Liver (tissue), 3 donors: ENCODE data around the gene C3orf22.

ENCODE experiments used
- ATF3 ChIP-seq: IDR thresholded peaks from 2 replicates; pipeline ENCODE4 v1.6.1; 2016; ENCODE audit warnings: antibody characterized with exemption
- CTCF ChIP-seq: fragments of 150-350 bp; IDR thresholded peaks from 2 replicates; pipeline ENCODE4 v1.5.1; 2017; ENCODE audit warnings: improper control_type of control experiment, low read depth, low read length; ENCODE audit not compliant: missing input control
- EGR1 ChIP-seq, 2 donors: IDR thresholded peaks; 2 replicates each; pipeline ENCODE4 v1.6.1; 2016 to 2018; ENCODE audit warnings: antibody characterized with exemption in 2 of 2, low read depth in 2 of 2
- FOXA1 ChIP-seq: IDR thresholded peaks from 2 replicates; pipeline ENCODE4 v1.6.1; 2016; ENCODE audit warnings: antibody characterized with exemption
- JUND ChIP-seq, 2 donors: IDR thresholded peaks; 2 replicates each; pipeline ENCODE4 v1.6.1; 2016; ENCODE audit warnings: antibody characterized with exemption in 2 of 2
- MAX ChIP-seq: IDR thresholded peaks from 2 replicates; pipeline ENCODE4 v1.6.1; 2016; ENCODE audit warnings: antibody characterized with exemption
- NR2F2 ChIP-seq: IDR thresholded peaks from 2 replicates; pipeline ENCODE4 v1.6.1; 2016; ENCODE audit warnings: antibody characterized with exemption
- RAD21 ChIP-seq, 2 donors: IDR thresholded peaks; 2 replicates each; pipeline ENCODE4 v1.6.1; 2016; ENCODE audit warnings: antibody characterized with exemption in 2 of 2, mild to moderate bottlenecking in 2 of 2
- REST ChIP-seq: IDR thresholded peaks from 2 replicates; pipeline ENCODE4 v1.6.1; 2016; ENCODE audit warnings: antibody characterized with exemption, mild to moderate bottlenecking
- RXRA ChIP-seq, 2 donors: IDR thresholded peaks; 2 replicates each; pipeline ENCODE4 v1.6.1; 2017 to 2018; ENCODE audit warnings: antibody characterized with exemption in 2 of 2, mild to moderate bottlenecking in 1 of 2
- SP1 ChIP-seq: IDR thresholded peaks from 2 replicates; pipeline ENCODE4 v1.6.1; 2018; ENCODE audit warnings: antibody characterized with exemption, mild to moderate bottlenecking
- TAF1 ChIP-seq: conservative IDR thresholded peaks from 2 replicates; pipeline ENCODE4 v1.6.1; 2016; ENCODE audit warnings: antibody characterized with exemption, mild to moderate bottlenecking
- YY1 ChIP-seq: IDR thresholded peaks from 2 replicates; pipeline ENCODE4 v1.6.1; 2016; ENCODE audit warnings: antibody characterized with exemption, mild to moderate bottlenecking
- ZBTB33 ChIP-seq: IDR thresholded peaks from 2 replicates; pipeline ENCODE4 v1.6.1; 2016; ENCODE audit warnings: antibody characterized with exemption
- donor health status: healthy.
- donor health status: healthy.

GRCh38 chr3:126525091-126525852 lies 33.5 kb downstream of the C3orf22 start:
- TF ChIP-seq SP1 (no peak), JUND (IDR thresholded peaks at IDR 0.05) (no peak), CTCF (no peak), RAD21 (IDR thresholded peaks at IDR 0.05) (no peak), ZBTB33 (no peak), MAX (no peak), TAF1 (no peak), FOXA1 (no peak), YY1 (no peak), REST (no peak), ATF3 (no peak), NR2F2 (no peak), RXRA (IDR thresholded peaks at IDR 0.05) (no peak), EGR1 (IDR thresholded peaks at IDR 0.05; ENCODE audit: low read depth in 2 of 2) (no peak)
